GM21381 (cell line): ENCODE data around the gene CNTNAP2.
"Not testable (repeated sequence)": the region's sequence is repeated elsewhere in the genome, so short reads cannot be mapped to it uniquely, and the experiment has no call there.

Experiments used
- ATAC-seq: cut with Tn5 transposase; IDR thresholded peaks from one replicate; pipeline ENCODE4 v1.9.1; 2021; ENCODE audit warnings: mild to moderate bottlenecking, moderate library complexity; ENCODE audit not compliant: unreplicated experiment

The CNTNAP2 gene

DNA sequence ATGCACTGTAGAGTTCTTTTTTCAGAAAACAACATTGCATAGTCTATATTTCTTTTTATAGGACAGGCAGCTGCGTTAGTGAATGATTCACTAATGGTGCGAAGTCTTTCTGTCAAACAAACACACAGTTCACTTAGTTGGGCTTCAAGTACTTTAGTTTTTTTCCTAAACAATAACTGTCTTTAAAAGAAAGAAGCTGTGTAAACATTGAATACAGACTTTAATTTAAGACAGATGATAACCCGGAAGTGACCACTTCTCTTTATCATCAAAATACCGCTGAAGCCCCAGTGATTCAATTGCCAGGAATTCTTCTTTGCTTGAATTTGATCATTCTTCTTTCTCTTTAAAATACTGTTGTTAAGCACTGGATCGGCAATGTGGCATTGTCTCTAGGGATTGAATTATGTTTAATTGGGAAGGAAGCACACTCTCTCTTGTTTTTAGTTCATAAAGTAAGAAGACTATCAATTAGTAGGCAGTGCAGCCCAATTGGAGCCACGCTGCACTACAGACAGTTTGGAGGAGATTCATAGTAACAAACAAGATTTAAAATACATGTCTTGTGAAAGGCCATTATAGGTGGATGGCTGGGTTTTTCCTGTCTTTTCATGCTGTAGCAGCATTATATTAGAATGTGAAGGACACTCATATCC lies 30.4 kb downstream of the CNTNAP2 start:
- ATAC-seq = no peak

DNA sequence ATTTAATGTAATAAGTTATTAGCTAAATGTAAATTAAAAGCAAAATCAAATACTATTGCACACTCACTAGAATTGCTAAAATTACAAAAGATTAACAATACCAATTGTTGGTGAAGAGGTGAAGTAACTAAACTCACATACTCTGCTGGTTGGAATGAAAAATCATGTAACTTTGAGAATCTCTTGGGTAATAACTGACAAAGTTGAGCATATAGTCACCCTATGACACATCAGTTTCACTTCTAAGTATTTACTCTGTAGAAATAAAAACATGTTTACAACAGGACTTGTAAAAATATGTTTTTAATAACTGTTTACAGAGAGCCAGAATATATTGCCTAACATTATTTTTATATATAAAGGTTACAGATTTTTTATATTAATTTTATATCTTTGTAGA lies 33.6 kb downstream of the CNTNAP2 start:
- no peak for ATAC-seq

- no peak for ATAC-seq
Measured at GRCh38 chr7:146172112-146172511, 55.5 kb downstream of the CNTNAP2 start.

DNA sequence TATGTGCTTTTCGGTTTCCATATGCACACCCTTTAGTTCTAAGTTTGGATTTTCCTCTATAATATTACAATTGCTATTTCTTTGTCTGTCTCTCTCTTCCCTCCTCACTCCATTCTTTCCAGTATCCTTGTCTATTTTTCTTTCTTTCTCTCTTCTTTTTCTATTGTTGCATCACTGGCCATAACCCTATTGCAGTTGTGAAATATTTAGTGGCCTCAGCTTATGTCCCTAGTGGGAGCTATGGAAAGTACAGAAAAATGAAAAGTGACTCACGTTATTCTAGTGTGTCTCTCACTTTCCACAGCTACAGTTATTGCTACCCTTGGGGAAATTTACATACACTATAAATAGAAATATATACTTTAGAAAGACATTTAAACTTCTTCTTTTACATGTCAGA lies 59.1 kb downstream of the CNTNAP2 start:
- ATAC-seq = no peak

- no peak for ATAC-seq
Measured at GRCh38 chr7:146176860-146177259, 60.3 kb downstream of the CNTNAP2 start.

DNA sequence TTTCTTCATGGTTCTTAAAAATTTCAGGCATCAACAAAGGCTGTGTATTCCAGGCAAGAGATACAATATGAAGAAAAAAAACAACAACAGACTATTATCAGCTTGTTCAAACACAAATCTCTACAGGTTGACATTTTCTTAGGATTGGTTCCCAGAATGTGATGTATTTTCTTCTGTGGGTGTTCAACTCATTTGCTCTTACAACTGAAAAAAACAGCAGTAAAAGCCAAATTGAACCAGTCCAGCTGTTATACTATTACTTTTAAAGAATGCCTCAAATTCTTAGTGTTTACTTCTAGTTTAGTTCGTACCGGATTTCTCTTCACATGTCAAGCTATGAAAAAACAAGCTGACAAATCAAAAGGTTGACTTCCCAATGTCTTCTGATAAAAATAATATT lies 60.7 kb downstream of the CNTNAP2 start:
- no peak for ATAC-seq

DNA sequence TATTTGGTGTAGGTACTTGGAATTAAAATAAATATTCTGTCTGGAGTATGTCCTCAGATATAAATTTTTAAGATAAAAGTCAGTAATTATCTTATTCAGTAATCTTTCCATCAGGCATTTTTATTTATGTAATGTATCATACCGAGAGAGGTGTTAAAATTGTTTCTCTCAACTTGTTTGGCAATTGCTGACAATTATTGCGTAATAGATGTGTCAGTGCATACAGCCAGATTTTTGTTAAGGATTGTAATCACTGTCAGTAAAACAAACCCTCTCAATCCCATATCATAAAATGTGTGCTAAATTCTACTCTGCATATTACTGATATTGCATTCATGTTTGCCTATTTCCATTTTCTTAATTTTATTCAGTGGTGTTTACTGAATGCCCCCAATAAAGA lies 69.2 kb downstream of the CNTNAP2 start:
- no peak for ATAC-seq

DNA sequence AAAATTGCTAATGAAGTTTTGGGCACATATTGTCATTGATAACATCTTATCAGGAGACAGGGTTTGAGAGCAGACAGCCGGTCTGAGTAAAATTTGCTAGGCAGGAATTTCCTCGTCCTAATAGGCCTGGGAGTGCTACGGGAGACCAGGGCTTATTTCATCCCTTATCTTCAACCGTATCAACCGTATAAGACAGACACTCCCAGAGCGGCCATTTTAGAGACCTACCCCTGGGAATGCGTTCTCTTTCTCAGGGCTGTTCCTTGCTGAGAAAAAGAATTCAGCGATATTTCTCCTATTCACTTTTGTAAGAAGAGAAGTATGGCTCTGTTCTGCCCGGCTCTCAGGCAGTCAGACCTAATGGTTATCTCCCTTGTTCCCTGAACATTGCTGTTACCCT lies 74.8 kb downstream of the CNTNAP2 start:
- ATAC-seq = not testable (repeated sequence)

- ATAC-seq = no peak
Measured at GRCh38 chr7:146201945-146202344, 85.3 kb downstream of the CNTNAP2 start.

GRCh38 chr7:146206270-146206669 lies 89.7 kb downstream of the CNTNAP2 start:
- ATAC-seq = no peak

DNA sequence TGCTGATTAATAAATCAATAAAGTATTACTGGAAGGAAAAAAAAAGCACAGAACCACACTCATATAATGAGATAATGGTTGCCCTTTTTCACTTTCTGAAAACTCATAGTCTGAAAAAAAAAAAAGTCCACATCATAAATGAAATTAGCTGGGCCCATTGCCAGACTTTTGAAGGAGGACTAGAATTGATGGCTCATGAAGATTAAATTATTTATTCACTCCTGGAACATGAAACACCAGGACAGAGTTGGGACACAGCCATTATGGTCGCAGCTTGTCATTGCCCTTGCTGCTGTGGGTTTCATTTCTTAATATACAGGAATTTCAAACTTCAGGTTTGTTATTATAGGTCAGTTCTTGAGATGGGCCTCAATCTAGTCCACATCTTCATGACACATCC lies 91.9 kb downstream of the CNTNAP2 start:
- ATAC-seq = no peak

GRCh38 chr7:146214842-146215241 lies 98.2 kb downstream of the CNTNAP2 start:
- no peak for ATAC-seq

GRCh38 chr7:146216396-146217041 lies 99.9 kb downstream of the CNTNAP2 start:
- ATAC-seq = no peak

DNA sequence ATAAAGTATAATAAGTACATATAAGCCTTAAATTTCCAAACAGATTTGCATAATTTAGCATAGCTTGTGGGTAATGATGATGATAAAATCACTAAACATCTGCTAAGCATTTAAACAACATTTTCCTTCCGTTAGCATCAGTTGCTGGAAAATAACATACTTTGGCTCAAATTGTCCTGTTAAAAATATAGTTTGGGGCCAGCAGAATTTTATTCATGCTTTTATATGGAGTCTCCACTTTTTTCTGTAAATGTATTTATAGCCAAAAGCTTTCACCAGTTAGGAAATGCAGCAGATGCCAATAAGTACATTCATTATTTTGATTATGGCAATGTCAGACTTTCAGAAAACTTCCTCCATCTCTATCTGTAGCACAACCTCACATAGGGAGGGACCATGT lies 107.2 kb downstream of the CNTNAP2 start:
- ATAC-seq = no peak

- no peak for ATAC-seq
Measured at GRCh38 chr7:146232604-146233003, 116.0 kb downstream of the CNTNAP2 start.

DNA sequence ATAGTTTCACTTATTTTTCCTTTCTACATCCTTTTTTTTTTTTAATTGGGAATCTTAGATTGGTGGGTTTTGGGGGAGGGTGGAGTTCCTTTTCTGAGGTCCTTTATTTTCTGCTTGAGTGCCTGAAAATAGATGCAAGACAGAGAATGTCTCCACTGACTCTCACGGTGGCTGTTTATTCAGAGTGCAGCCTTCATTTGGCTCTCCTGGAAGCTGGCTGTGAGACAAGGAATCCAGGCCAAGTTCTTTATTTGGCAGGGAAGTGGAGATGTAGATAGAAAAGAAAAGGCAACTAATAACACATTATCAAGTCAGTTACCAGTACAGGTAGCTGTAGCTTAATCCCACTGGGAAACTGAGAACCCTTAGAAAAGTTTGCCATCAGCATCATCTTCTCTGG lies 118.6 kb downstream of the CNTNAP2 start:
- ATAC-seq = no peak

DNA sequence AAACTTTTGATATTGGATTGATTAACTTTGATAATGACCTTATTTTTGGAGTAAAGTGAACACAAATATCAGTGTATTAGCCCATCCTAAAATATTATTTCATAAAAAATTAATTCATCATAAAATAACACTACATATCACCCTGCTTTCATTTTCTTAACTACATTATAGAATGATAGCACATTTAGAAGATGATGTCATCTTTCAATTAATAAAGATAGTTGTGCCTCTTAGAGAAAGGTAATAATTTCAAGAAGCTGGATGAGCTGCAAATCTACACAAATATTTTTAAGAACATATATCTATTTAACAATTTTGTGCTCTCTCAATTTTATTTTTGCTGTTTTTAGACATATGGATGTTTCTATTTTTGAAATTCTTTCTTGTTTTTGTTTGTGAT lies 126.1 kb downstream of the CNTNAP2 start:
- no peak for ATAC-seq

GRCh38 chr7:146247991-146248390 lies 131.4 kb downstream of the CNTNAP2 start:
- not testable (repeated sequence) for ATAC-seq

DNA sequence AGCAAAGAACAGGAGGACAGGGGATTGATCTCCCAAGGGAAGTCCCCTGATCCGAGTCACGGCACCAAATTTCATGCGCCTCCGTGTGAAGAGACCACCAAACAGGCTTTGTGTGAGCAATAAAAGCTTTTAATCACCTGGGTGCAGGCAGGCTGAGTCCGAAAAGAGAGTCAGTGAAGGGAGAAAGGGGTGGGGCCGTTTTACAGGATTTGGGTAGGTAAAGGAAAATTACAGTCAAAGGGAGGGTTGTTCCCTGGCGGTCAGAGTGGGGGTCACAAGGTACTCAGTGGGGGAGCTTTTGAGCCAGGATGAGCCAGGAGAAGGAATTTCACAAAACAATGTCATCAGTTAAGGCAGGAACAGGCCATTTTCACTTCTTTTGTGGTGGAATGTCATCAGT lies 132.1 kb downstream of the CNTNAP2 start:
- ATAC-seq = not testable (repeated sequence)

- ATAC-seq = no peak
Measured at GRCh38 chr7:146249272-146249671, 132.7 kb downstream of the CNTNAP2 start.

DNA sequence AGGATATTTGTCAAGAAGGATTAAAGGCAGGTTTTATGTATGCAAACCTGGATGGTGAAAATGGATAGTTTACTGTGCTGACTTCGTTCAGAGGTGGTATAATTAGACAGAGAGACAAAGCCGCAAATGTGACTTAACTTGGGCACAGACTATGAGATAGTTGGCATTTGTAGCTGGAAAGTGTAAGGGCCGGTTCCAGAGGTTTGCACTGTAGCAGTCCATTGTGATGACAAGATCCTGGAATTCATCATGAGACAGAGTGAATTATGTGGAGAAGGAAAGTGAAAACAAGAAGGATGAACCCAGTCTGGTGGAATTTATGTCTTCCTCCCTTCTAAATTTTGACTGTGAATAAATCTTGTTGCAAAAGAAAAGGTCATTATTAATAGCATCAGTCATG lies 139.0 kb downstream of the CNTNAP2 start:
- ATAC-seq = no peak

DNA sequence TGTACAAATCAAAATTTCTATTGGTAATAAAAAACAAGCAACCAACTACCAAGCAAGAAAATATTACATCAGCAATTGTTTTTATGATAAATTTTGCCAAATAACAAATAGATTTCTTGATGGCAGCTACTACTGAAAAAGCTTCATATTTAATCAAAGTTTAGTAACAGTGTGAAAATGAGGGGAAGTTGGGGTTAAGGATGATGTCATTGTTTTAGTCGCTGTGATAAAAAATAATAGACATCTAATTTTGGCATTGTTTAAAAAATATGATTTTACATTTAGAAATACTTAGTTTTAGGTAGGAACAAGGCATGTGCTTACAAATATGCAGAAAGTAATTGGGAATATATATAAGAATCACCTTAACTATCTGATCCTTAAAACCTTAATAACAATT lies 145.9 kb downstream of the CNTNAP2 start:
- ATAC-seq = no peak

DNA sequence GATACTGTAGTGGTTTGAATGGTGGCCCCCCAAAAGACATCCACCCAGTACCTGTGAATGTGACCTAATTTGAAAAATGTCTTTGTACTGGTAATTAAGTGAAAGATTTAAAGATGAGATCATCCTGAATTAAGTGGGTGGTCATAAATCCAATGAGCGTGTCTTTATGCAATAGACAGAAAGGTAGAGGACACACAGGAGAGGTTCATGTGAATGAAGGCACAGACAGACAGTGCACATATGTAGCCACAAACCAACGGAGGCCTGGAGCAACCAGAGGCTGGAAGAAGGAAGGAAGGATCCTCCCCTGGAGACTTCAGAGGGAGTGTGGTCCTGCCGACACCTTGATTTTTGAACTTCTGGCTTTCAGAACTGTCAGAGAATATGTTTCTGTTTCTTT lies 160.3 kb downstream of the CNTNAP2 start:
- no peak for ATAC-seq
